ENCODE results near the gene TMEM250. TPM values are rescaled to one million over a fixed set of nuclear protein-coding genes. Genes with fewer than 3 reads are reported as not detected.

TMEM250 gene
- total and polyA plus RNA-seq, 2 of the 4 experiments (the other 2 are of a cell fraction): 14.0 to 17.5 TPM

GRCh38 chr9:136087741-136088480, 30.8 kb downstream of the TMEM250 start:
- Histone ChIP-seq H2BK15ac (ENCODE audit: low read depth, low read length) (no peak overlapping the region), H4K91ac (ENCODE audit: insufficient read depth, low read depth, low read length) (no peak overlapping the region), H3K4ac (ENCODE audit: low read depth, low read length) (no peak overlapping the region), H3K4me3 (ENCODE audit: insufficient read depth, low read depth, low read length) (no peak overlapping the region), H3K27ac (ENCODE audit: insufficient read depth, low read length) (no peak overlapping the region), H2AK5ac (ENCODE audit: low read depth, low read length) (no peak overlapping the region), H2BK5ac (ENCODE audit: low read depth, low read length, poor library complexity, severe bottlenecking) (no peak overlapping the region), H2BK120ac (ENCODE audit: low read depth, low read length) (no peak overlapping the region), H2AFZ (replicated peaks; ENCODE audit: low read length, poor library complexity) (no peak overlapping the region), H3K4me2 (ENCODE audit: low read depth, low read length) (no peak overlapping the region), H3K56ac (ENCODE audit: extremely low read depth, insufficient read depth, low read length) (no peak overlapping the region), H3K14ac (replicated peaks; ENCODE audit: low read depth, low read length) (no peak overlapping the region), H3K79me1 (ENCODE audit: low read depth in 1 of 2, low read length in 2 of 2) (peaks cover 3 to 70% of the 10 kb centered on the region in 2 experiments; a peak in 3 of 4 replicates), H4K20me1 (ENCODE audit: insufficient read depth, low read length) (peaks cover 91% of the 10 kb centered on the region), H3K9me3 (ENCODE audit: control insufficient read depth, insufficient read depth, low read length) (no peaks in the 10 kb centered on the region), H3K18ac (ENCODE audit: low read depth, low read length) (no peak overlapping the region), H3K27me3 (ENCODE audit: control insufficient read depth, insufficient read depth, low read length) (no peaks in the 10 kb centered on the region), H3K4me1 (ENCODE audit: control insufficient read depth, insufficient read depth, low read length) (peaks cover 16% of the 10 kb centered on the region), H2AK9ac (replicated peaks; ENCODE audit: low read depth, low read length, poor library complexity) (no peak overlapping the region), H3K36me3 (ENCODE audit: control insufficient read depth, insufficient read depth, low read length) (peaks cover 7% of the 10 kb centered on the region; the same call in 1 of the 2 replicates), H2BK20ac (ENCODE audit: low read depth, low read length) (no peak overlapping the region), H4K5ac (ENCODE audit: low read depth, low read length) (no peak overlapping the region), H3K9ac (ENCODE audit: low read depth, low read length) (no peak overlapping the region), H4K8ac (ENCODE audit: low read depth in 2 of 2, low read length in 2 of 2) (no peak overlapping the region), H3K23ac (ENCODE audit: low read depth, low read length) (no peak overlapping the region), H3K9me1 (ENCODE audit: insufficient read depth, low read length) (peaks cover 4% of the 10 kb centered on the region)
- no TSS peak for BruUV-seq (replicated peaks)
- ChIA-PET POLR2A (ENCODE audit: unreplicated experiment) (no interaction called here), CTCF (no interaction called here)
- 79% methylated on average over 8 of the region's 24 CpGs; no CpG with 5 or more reads in 1 of the 2 experiments for WGBS, 2 experiments (ENCODE audit: extremely low coverage in 2 of 2, insufficient read length in 1 of 2)
- intact Hi-C loops (cut with micrococcal nuclease): no loop called here
- in situ Hi-C loops (cut with MboI; ENCODE audit: low sequenced_read_pairs): no loop called here
- TF ChIP-seq RAD21 (IDR thresholded peaks at IDR 0.05; ENCODE audit: low read length) (no peak), ELK1 (IDR thresholded peaks at IDR 0.05; ENCODE audit: borderline replicate concordance, low read depth, low read length) (no peak), MAFK (IDR thresholded peaks at IDR 0.05; ENCODE audit: low read depth, low read length) (no peak), MXI1 (IDR thresholded peaks at IDR 0.05; ENCODE audit: borderline replicate concordance, low read depth, low read length) (no peak), CEBPB (IDR thresholded peaks at IDR 0.05; ENCODE audit: low read depth, low read length) (no peak), RFX5 (IDR thresholded peaks at IDR 0.05; ENCODE audit: low read depth, low read length) (no peak), FOS (IDR thresholded peaks at IDR 0.05; ENCODE audit: low read depth, low read length) (no peak), POLR2A (IDR thresholded peaks at IDR 0.05; ENCODE audit: low read depth, low read length) (no peak), BHLHE40 (IDR thresholded peaks at IDR 0.05; ENCODE audit: low read depth, low read length) (no peak), NFE2L2 (IDR thresholded peaks at IDR 0.05; ENCODE audit: low read depth, low read length) (no peak), CHD1 (IDR thresholded peaks at IDR 0.05; ENCODE audit: low read depth, low read length) (no peak), RCOR1 (IDR thresholded peaks at IDR 0.05; ENCODE audit: insufficient replicate concordance, low read length) (no peak), CTCF (conservative IDR thresholded peaks at IDR 0.05; ENCODE audit: low read depth, low read length) (no peak), SMC3 (IDR thresholded peaks at IDR 0.05; ENCODE audit: low read depth, low read length) (no peak), USF2 (IDR thresholded peaks at IDR 0.05; ENCODE audit: low read depth, low read length) (no peak), MAZ (IDR thresholded peaks at IDR 0.05; ENCODE audit: borderline replicate concordance, low read depth, low read length) (no peak)
- no peak for ATAC-seq (ENCODE audit: low read depth)
- no peak for DNase-seq
- dilution Hi-C loops (cut with HindIII; ENCODE audit: low sequenced_read_pairs, unreplicated experiment): no loop called here

Data from IMR-90 (cell line).